ENCODE measurements around the gene LGMN. TPM values are rescaled to one million over a fixed set of nuclear protein-coding genes. Genes with fewer than 3 reads are reported as not detected.

Gene LGMN
- total and polyA plus RNA-seq, 4 donors, result 56.2 to 192 (median 62.4) TPM

DNA sequence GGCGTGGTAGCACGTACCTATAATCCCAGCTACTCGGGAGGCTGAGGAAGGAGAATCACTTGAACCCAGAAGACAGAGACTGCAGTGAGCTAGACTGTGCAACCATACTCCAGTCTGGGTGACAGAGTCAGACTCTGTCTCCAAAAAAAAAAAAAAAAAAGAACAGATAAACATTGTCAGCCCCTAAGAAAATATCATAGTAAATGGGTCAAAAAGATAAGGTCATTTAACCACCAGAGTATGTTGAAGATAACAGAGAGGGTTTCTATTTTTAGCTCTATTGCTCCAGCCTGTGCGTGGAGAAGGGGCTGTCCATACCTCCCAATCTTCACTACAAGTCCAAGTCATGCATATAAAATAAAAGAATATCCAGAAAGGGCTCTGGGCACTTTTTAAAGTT is 15.4 kb downstream of the LGMN start:
- Histone ChIP-seq H3K9ac (ENCODE audit: low read depth in 1 of 2, low read length in 2 of 2) (no peak overlapping the region), H3K4me3 (ENCODE audit: low read depth in 1 of 3, low read length in 3 of 3) (no peak overlapping the region), H3K4me1 (ENCODE audit: control insufficient read depth in 4 of 4, insufficient read depth in 4 of 4, low read length in 3 of 4) (peaks cover 0 to 2% (median 0%) of the 10 kb centered on the region in 4 donors), H3K9me3 (ENCODE audit: control insufficient read depth in 4 of 4, low read length in 3 of 4) (no peaks in the 10 kb centered on the region), H3K27me3 (ENCODE audit: control insufficient read depth in 4 of 4, insufficient read depth in 4 of 4, low read length in 3 of 4) (no peaks in the 10 kb centered on the region), H3K36me3 (ENCODE audit: control insufficient read depth in 4 of 4, insufficient read depth in 3 of 4, low read depth in 1 of 4, low read length in 3 of 4) (peaks cover 0 to 18% (median 10%) of the 10 kb centered on the region in 4 donors), H3K27ac (ENCODE audit: low read depth in 1 of 2, low read length in 2 of 2) (no peak overlapping the region)
- 85% methylated on average over 4 of the region's 4 CpGs for WGBS
- no peak for DNase-seq (ENCODE audit: low spot score)
- no peak for TF ChIP-seq HNF4A (conservative IDR thresholded peaks at IDR 0.05)
- TF ChIP-seq TAF1 (conservative IDR thresholded peaks at IDR 0.05), result no peak
- TF ChIP-seq JUND (IDR thresholded peaks at IDR 0.05), result no peak
- TF ChIP-seq, protein P1, sequence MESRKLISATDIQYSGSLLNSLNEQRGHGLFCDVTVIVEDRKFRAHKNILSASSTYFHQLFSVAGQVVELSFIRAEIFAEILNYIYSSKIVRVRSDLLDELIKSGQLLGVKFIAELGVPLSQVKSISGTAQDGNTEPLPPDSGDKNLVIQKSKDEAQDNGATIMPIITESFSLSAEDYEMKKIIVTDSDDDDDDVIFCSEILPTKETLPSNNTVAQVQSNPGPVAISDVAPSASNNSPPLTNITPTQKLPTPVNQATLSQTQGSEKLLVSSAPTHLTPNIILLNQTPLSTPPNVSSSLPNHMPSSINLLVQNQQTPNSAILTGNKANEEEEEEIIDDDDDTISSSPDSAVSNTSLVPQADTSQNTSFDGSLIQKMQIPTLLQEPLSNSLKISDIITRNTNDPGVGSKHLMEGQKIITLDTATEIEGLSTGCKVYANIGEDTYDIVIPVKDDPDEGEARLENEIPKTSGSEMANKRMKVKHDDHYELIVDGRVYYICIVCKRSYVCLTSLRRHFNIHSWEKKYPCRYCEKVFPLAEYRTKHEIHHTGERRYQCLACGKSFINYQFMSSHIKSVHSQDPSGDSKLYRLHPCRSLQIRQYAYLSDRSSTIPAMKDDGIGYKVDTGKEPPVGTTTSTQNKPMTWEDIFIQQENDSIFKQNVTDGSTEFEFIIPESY (IDR thresholded peaks at IDR 0.05), result no peak
- no peak for TF ChIP-seq HNF4G (IDR thresholded peaks at IDR 0.05)
- no peak for TF ChIP-seq CTCF (IDR thresholded peaks at IDR 0.05; ENCODE audit: low read depth, low read length, missing input control)
- no peak for TF ChIP-seq RXRA (IDR thresholded peaks at IDR 0.05)
- TF ChIP-seq EGR1 (IDR thresholded peaks at IDR 0.05; ENCODE audit: low read depth in 2 of 2), result no peak

- Histone ChIP-seq H3K27me3 (ENCODE audit: control insufficient read depth in 4 of 4, insufficient read depth in 4 of 4, low read length in 3 of 4) (no peaks in the 10 kb centered on the region), H3K9ac (ENCODE audit: low read depth in 1 of 2, low read length in 2 of 2) (no peak overlapping the region), H3K27ac (ENCODE audit: low read depth in 1 of 2, low read length in 2 of 2) (no peak overlapping the region), H3K4me3 (ENCODE audit: low read depth in 1 of 3, low read length in 3 of 3) (no peak overlapping the region), H3K4me1 (ENCODE audit: control insufficient read depth in 4 of 4, insufficient read depth in 4 of 4, low read length in 3 of 4) (peaks cover 0 to 2% (median 0%) of the 10 kb centered on the region in 4 donors), H3K9me3 (ENCODE audit: control insufficient read depth in 4 of 4, low read length in 3 of 4) (no peaks in the 10 kb centered on the region), H3K36me3 (ENCODE audit: control insufficient read depth in 4 of 4, insufficient read depth in 3 of 4, low read depth in 1 of 4, low read length in 3 of 4) (peaks cover 0 to 18% (median 10%) of the 10 kb centered on the region in 4 donors)
- WGBS, result 94% methylated on average over 3 of the region's 3 CpGs
- TF ChIP-seq NR2F2 (IDR thresholded peaks at IDR 0.05), result no peak
- TF ChIP-seq HNF4A (conservative IDR thresholded peaks at IDR 0.05), result no peak
- no peak for TF ChIP-seq CTCF (IDR thresholded peaks at IDR 0.05; ENCODE audit: low read depth, low read length, missing input control)
- no peak for TF ChIP-seq FOXA2 (IDR thresholded peaks at IDR 0.05)
- TF ChIP-seq FOXA1 (IDR thresholded peaks at IDR 0.05), result no peak
- TF ChIP-seq SP1 (IDR thresholded peaks at IDR 0.05), result no peak
- no peak for TF ChIP-seq GABPA (IDR thresholded peaks at IDR 0.05 in 1 of 2, conservative IDR thresholded peaks at IDR 0.05 in 1 of 2)
- TF ChIP-seq, protein P2, sequence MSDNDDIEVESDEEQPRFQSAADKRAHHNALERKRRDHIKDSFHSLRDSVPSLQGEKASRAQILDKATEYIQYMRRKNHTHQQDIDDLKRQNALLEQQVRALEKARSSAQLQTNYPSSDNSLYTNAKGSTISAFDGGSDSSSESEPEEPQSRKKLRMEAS (IDR thresholded peaks at IDR 0.05), result no peak
- TF ChIP-seq REST (IDR thresholded peaks at IDR 0.05), result no peak
- TF ChIP-seq ATF3 (IDR thresholded peaks at IDR 0.05), result no peak
- TF ChIP-seq YY1 (IDR thresholded peaks at IDR 0.05), result no peak
- no peak for TF ChIP-seq EGR1 (IDR thresholded peaks at IDR 0.05; ENCODE audit: low read depth in 2 of 2)
- TF ChIP-seq HNF4G (IDR thresholded peaks at IDR 0.05), result no peak
- no peak for TF ChIP-seq RAD21 (IDR thresholded peaks at IDR 0.05)
- TF ChIP-seq, protein P1 (IDR thresholded peaks at IDR 0.05), result no peak
- no peak for DNase-seq (ENCODE audit: low spot score)
Measured at GRCh38 chr14:92731622-92732115, 16.8 kb downstream of the LGMN start.
